GM06990 (cell line): Measurements from ENCODE around the gene PQBP1.
A peak's percentile ranks its signal among the peaks of the same experiment; 100 is the strongest.

Experiments
- DNase-seq: peaks from one replicate; pipeline ENCODE4 v3.0.0-alpha.2; 2011; ENCODE audit not compliant: insufficient read length; ENCODE audit errors: extremely low read depth
- H3K27me3 ChIP-seq: replicated peaks from 2 replicates; pipeline ENCODE4 v1.6.0; 2011; ENCODE audit warnings: low read length; ENCODE audit not compliant: control insufficient read depth, insufficient read depth
- H3K36me3 ChIP-seq: 2 replicates; pipeline ENCODE4 v1.5.1; 2011; ENCODE audit warnings: low read length; ENCODE audit not compliant: control insufficient read depth, insufficient read depth
- H3K4me3 ChIP-seq: replicated peaks from 2 replicates; pipeline ENCODE4 v1.5.1; 2011; ENCODE audit warnings: low read depth, mild to moderate bottlenecking, control low read depth, low read length
- CTCF ChIP-seq: IDR thresholded peaks from 2 replicates; pipeline ENCODE4 v1.5.1; 2011; ENCODE audit warnings: low read length, control low read depth, mild to moderate bottlenecking, inconsistent platforms; ENCODE audit not compliant: insufficient read depth, poor library complexity, severe bottlenecking

Gene PQBP1

GRCh38 chrX:48934581-48935300, 37.0 kb downstream of the PQBP1 start:
- no peak for TF ChIP-seq CTCF
- no peak overlapping the region for H3K4me3 ChIP-seq
- peaks cover 3% of the 10 kb centered on the region for H3K36me3 ChIP-seq
- no peaks in the 10 kb centered on the region for H3K27me3 ChIP-seq
- DNase-seq, result no peak

- DNase-seq, result no peak
- Histone ChIP-seq H3K4me3 (no peak overlapping the region), H3K27me3 (no peaks in the 10 kb centered on the region), H3K36me3 (peaks cover 3% of the 10 kb centered on the region)
- TF ChIP-seq CTCF, result no peak
Observed at GRCh38 chrX:48935301-48935670, 37.6 kb downstream of the PQBP1 start.

GRCh38 chrX:48936429-48937053, 38.8 kb downstream of the PQBP1 start:
- DNase-seq, result no peak
- H3K36me3 ChIP-seq, result peaks cover 3% of the 10 kb centered on the region
- TF ChIP-seq CTCF, result no peak
- H3K27me3 ChIP-seq, result no peaks in the 10 kb centered on the region
- H3K4me3 ChIP-seq, result no peak overlapping the region

- H3K4me3 ChIP-seq, result peak overlapping the region; percentile 2; the same call in 1 of the 2 replicates
Observed at GRCh38 chrX:48937054-48937907, 39.6 kb downstream of the PQBP1 start.

More at GRCh38 chrX:48937054-48937907, 39.6 kb downstream of the PQBP1 start:
- peak; percentile 86 for DNase-seq
- no peaks in the 10 kb centered on the region for H3K27me3 ChIP-seq
- TF ChIP-seq CTCF, result peak; percentile 56
- peaks cover 3% of the 10 kb centered on the region for H3K36me3 ChIP-seq
